Keratinocyte (primary cell): ENCODE results near the gene ADAMTS7.

Source experiments
- EZH2 ChIP-seq: IDR thresholded peaks from one replicate; pipeline ENCODE4 v1.6.1; 2012; ENCODE audit warnings: inconsistent platforms, mild to moderate bottlenecking, low read length, moderate library complexity
- TF ChIP-seq, protein P1 (sequence below), 3 experiments: IDR thresholded peaks in 1 of 3; conservative IDR thresholded peaks in 1 of 3; optimal IDR thresholded peaks in 1 of 3; 2 replicates in 2 of 3; 3 replicates in 1 of 3; pipeline versions ENCODE3 to v1.5.1; 2011; ENCODE audit warnings: low read length in 3 of 3, mild to moderate bottlenecking in 3 of 3, moderate library complexity in 2 of 3, control low read depth in 1 of 3, inconsistent platforms in 1 of 3; ENCODE audit not compliant: insufficient read depth in 2 of 3; ENCODE audit errors: extremely low read depth in 1 of 3

DNA sequence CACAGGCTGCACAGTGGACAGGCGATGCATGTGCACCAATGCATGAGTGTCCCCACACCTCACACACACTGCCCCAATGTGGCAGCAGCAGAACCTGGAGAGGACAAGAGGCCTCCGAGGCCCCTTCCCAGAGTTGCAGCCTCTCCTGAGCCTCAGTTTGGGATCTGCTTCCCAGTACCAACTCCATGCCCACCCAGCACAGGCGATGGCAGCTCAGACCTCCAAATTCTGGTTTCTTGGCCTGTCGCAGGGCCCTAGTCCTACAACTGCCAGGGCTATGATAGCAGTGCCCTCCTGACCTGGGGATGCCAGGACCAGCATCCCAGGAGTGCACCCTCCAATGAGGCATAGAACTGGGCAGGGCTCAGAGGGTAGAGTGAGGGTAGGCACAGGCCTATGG is 19.9 kb downstream of the ADAMTS7 start:
- TF ChIP-seq, protein P1, sequence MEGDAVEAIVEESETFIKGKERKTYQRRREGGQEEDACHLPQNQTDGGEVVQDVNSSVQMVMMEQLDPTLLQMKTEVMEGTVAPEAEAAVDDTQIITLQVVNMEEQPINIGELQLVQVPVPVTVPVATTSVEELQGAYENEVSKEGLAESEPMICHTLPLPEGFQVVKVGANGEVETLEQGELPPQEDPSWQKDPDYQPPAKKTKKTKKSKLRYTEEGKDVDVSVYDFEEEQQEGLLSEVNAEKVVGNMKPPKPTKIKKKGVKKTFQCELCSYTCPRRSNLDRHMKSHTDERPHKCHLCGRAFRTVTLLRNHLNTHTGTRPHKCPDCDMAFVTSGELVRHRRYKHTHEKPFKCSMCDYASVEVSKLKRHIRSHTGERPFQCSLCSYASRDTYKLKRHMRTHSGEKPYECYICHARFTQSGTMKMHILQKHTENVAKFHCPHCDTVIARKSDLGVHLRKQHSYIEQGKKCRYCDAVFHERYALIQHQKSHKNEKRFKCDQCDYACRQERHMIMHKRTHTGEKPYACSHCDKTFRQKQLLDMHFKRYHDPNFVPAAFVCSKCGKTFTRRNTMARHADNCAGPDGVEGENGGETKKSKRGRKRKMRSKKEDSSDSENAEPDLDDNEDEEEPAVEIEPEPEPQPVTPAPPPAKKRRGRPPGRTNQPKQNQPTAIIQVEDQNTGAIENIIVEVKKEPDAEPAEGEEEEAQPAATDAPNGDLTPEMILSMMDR (optimal IDR thresholded peaks at IDR 0.05 in 1 of 3, IDR thresholded peaks at IDR 0.05 in 1 of 3, conservative IDR thresholded peaks at IDR 0.05 in 1 of 3; ENCODE audit: extremely low read depth in 1 of 3, insufficient read depth in 2 of 3, low read length in 3 of 3) = no peak
- no peak for TF ChIP-seq EZH2
